Keratinocyte (primary cell): ENCODE data around the gene RASSF6. TPM values are rescaled to one million over a fixed set of nuclear protein-coding genes. Genes with fewer than 3 reads are reported as not detected.

Experiments used
- DNase-seq: peaks from one replicate; pipeline ENCODE4 v3.0.0-alpha.2; 2011; ENCODE audit warnings: low read depth, missing footprints, low spot score
- FAIRE-seq: peaks from 2 replicates; lab custom pipeline; 2011; peaks lifted over from hg19 to GRCh38; lab: Jason Lieb, UNC
- H2AFZ ChIP-seq: 2 replicates; pipeline ENCODE4 v1.6.0; 2012; ENCODE audit warnings: low read length, control low read depth, inconsistent platforms; ENCODE audit not compliant: control insufficient read depth
- H3K27ac ChIP-seq: 2 replicates; pipeline ENCODE4 v1.5.1; 2011; ENCODE audit warnings: low read length; ENCODE audit not compliant: control insufficient read depth, insufficient read depth
- H3K27me3 ChIP-seq: 3 replicates; pipeline ENCODE4 v1.6.0; 2011; ENCODE audit warnings: low read length; ENCODE audit not compliant: control insufficient read depth, insufficient read depth; ENCODE audit errors: extremely low read depth
- H3K36me3 ChIP-seq, 2 experiments: 2 replicates in 1 of 2; 3 replicates in 1 of 2; pipeline ENCODE4 v1.5.1; 2011; ENCODE audit warnings: low read length in 2 of 2, mild to moderate bottlenecking in 1 of 2; ENCODE audit not compliant: control insufficient read depth in 2 of 2, insufficient read depth in 2 of 2; ENCODE audit errors: extremely low read depth in 1 of 2
- H3K4me1 ChIP-seq: 3 replicates; pipeline ENCODE4 v1.5.1; 2011; ENCODE audit warnings: low read length; ENCODE audit not compliant: control insufficient read depth, insufficient read depth; ENCODE audit errors: extremely low read depth
- H3K4me2 ChIP-seq: 3 replicates; pipeline ENCODE4 v1.6.0; 2011; ENCODE audit warnings: low read depth, low read length; ENCODE audit not compliant: control insufficient read depth, insufficient read depth; ENCODE audit errors: extremely low read depth
- H3K4me3 ChIP-seq, 3 experiments: fragments of 200-600 bp in 1 of 3; sonication (generic) in 1 of 3; 2 replicates in 2 of 3; 3 replicates in 1 of 3; pipeline ENCODE4 v1.5.1; 2011 to 2016; ENCODE audit warnings: low read length in 3 of 3, mild to moderate bottlenecking in 3 of 3, control low read depth in 2 of 3, inconsistent platforms in 1 of 3, low read depth in 1 of 3, mixed read lengths in 1 of 3, mixed run types in 1 of 3, moderate library complexity in 1 of 3; ENCODE audit not compliant: control insufficient read depth in 2 of 3, insufficient read depth in 2 of 3; ENCODE audit errors: extremely low read depth in 1 of 3
- H3K79me2 ChIP-seq: 2 replicates; pipeline ENCODE4 v1.6.0; 2012; ENCODE audit warnings: low read length; ENCODE audit not compliant: control insufficient read depth, insufficient read depth
- H3K9ac ChIP-seq: 3 replicates; pipeline ENCODE4 v1.6.0; 2011; ENCODE audit warnings: low read length; ENCODE audit not compliant: control insufficient read depth, insufficient read depth; ENCODE audit errors: extremely low read depth
- H3K9me1 ChIP-seq: 3 replicates; pipeline ENCODE4 v1.6.0; 2011; ENCODE audit warnings: low read length; ENCODE audit not compliant: control insufficient read depth, insufficient read depth; ENCODE audit errors: extremely low read depth
- H3K9me3 ChIP-seq: 2 replicates; pipeline ENCODE4 v1.5.1; 2012; ENCODE audit warnings: low read depth, low read length; ENCODE audit not compliant: control insufficient read depth
- H4K20me1 ChIP-seq: 3 replicates; pipeline ENCODE4 v1.6.0; 2011; ENCODE audit warnings: low read length; ENCODE audit not compliant: control insufficient read depth, insufficient read depth; ENCODE audit errors: extremely low read depth
- EZH2 ChIP-seq: IDR thresholded peaks from one replicate; pipeline ENCODE4 v1.6.1; 2012; ENCODE audit warnings: inconsistent platforms, mild to moderate bottlenecking, low read length, moderate library complexity
- dilution Hi-C: fragments of 300-500 bp; cut with MboI; formaldehyde crosslinking; loops from one replicate; pipeline ENCODE4 v1.7.0; 2020; ENCODE audit warnings: low sequenced_read_pairs; ENCODE audit not compliant: extremely low pct_ligation_motif_present
- polyA plus RNA-seq, 5 experiments: library from polyadenylated mRNA; depleted of rRNA in 3 of 5; stranded (reverse) in 3 of 5; stranded (forward) in 1 of 5; unstranded in 1 of 5; fragments of >200 nt; gene quantifications; 1 replicate in 1 of 5; 2 replicates in 3 of 5; 3 replicates in 1 of 5; pipeline versions ENCODE4 v1.2.1 to v1.2.3, GENCODE V29; 2011 to 2012; ENCODE audit warnings: missing spikeins in 2 of 5, low read depth in 1 of 5, low replicate concordance in 1 of 5
- TF ChIP-seq, protein P1 (sequence below), 3 experiments: IDR thresholded peaks in 1 of 3; conservative IDR thresholded peaks in 1 of 3; optimal IDR thresholded peaks in 1 of 3; 2 replicates in 2 of 3; 3 replicates in 1 of 3; pipeline versions ENCODE3 to v1.5.1; 2011; ENCODE audit warnings: low read length in 3 of 3, mild to moderate bottlenecking in 3 of 3, moderate library complexity in 2 of 3, control low read depth in 1 of 3, inconsistent platforms in 1 of 3; ENCODE audit not compliant: insufficient read depth in 2 of 3; ENCODE audit errors: extremely low read depth in 1 of 3

RASSF6 gene
- polyA plus RNA-seq, 1 donor (not counting 4 experiments of a cell fraction or from before 2014, with no cell fraction given) = 4.4 TPM

DNA sequence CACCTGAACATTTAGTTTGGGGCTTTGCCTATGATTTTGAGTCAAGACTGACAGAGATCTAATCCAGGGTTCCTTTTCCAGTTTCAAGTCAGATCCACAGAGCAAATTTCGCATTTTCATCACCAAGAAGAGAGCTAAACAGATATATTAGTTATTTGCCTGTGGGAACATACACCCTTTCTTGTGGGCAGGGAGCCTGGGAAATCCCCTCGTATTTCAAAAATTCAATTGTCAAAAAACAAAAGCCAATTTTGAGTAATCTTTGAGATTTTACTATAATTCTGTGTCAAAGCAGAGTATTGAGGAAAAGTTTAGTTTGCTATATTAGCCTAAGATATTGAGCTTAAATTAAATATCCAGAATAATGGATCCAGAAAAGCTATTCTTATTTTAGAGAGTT, 82.1 kb downstream of the RASSF6 start:
- H3K27me3 ChIP-seq = no peaks in the 10 kb centered on the region
- DNase-seq (no peak), FAIRE-seq (no peak)
- no peak overlapping the region for H2AFZ ChIP-seq
- TF ChIP-seq, protein P1, sequence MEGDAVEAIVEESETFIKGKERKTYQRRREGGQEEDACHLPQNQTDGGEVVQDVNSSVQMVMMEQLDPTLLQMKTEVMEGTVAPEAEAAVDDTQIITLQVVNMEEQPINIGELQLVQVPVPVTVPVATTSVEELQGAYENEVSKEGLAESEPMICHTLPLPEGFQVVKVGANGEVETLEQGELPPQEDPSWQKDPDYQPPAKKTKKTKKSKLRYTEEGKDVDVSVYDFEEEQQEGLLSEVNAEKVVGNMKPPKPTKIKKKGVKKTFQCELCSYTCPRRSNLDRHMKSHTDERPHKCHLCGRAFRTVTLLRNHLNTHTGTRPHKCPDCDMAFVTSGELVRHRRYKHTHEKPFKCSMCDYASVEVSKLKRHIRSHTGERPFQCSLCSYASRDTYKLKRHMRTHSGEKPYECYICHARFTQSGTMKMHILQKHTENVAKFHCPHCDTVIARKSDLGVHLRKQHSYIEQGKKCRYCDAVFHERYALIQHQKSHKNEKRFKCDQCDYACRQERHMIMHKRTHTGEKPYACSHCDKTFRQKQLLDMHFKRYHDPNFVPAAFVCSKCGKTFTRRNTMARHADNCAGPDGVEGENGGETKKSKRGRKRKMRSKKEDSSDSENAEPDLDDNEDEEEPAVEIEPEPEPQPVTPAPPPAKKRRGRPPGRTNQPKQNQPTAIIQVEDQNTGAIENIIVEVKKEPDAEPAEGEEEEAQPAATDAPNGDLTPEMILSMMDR (optimal IDR thresholded peaks at IDR 0.05 in 1 of 3, IDR thresholded peaks at IDR 0.05 in 1 of 3, conservative IDR thresholded peaks at IDR 0.05 in 1 of 3; ENCODE audit: extremely low read depth in 1 of 3, insufficient read depth in 2 of 3, low read length in 3 of 3) = no peak
- no peak for TF ChIP-seq EZH2
- H3K79me2 ChIP-seq = no peaks in the 10 kb centered on the region
- no peaks in the 10 kb centered on the region for H4K20me1 ChIP-seq
- dilution Hi-C loops = no loop called here
- no peaks in the 10 kb centered on the region for H3K36me3 ChIP-seq
- no peaks in the 10 kb centered on the region for H3K9me1 ChIP-seq
- no peak overlapping the region for H3K4me2 ChIP-seq
- no peaks in the 10 kb centered on the region for H3K4me1 ChIP-seq
- no peaks in the 10 kb centered on the region for H3K9me3 ChIP-seq
- H3K9ac ChIP-seq = no peak overlapping the region
- no peak overlapping the region for H3K4me3 ChIP-seq
- H3K27ac ChIP-seq = no peak overlapping the region

DNA sequence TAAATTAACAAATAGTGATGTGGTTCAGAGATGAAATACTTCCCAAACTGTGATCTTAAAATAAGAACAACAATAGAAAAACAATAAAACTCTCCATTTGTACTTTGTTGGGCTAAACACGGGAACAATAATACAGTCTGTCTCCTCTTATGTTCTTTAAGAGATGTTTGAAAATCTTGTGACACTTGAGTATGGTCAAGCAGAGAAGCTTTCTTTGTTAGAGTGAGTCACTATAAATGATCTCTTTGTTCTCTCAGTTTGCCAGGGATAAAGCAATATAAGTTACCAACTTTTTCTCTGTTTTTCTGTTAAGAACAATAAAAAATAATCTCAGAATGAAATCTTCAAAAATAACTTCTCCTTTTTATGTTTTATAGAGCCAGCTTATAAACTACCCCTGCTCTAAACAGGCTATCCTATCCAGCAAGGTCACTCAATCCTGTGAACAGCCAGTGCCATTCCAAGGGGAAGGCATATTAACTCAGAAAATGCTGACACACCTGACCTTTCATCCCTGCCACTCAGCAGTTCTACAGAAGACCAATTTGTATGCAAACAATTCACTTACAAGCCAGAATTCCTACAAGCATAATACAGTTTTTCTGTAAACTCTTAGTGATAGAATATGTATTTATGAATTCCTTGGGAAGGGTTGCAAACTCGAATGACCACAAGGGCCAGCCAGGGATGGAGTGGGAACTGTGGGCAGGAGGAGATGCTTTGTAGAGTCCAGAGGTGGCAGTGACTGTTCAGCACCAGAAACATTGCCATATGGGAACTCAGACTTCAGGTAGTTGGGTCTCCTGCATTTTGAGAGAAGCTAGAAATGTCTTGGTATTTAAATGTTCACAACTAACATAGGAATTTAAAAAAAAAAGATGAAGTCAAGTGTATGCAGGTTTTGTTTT, 86.5 kb downstream of the RASSF6 start:
- no peak for TF ChIP-seq EZH2
- TF ChIP-seq, protein P1 (optimal IDR thresholded peaks at IDR 0.05 in 1 of 3, IDR thresholded peaks at IDR 0.05 in 1 of 3, conservative IDR thresholded peaks at IDR 0.05 in 1 of 3; ENCODE audit: extremely low read depth in 1 of 3, insufficient read depth in 2 of 3, low read length in 3 of 3) = no peak
- Histone ChIP-seq H3K9me3 (no peaks in the 10 kb centered on the region), H3K9me1 (no peaks in the 10 kb centered on the region), H3K36me3 (no peaks in the 10 kb centered on the region), H3K4me2 (no peak overlapping the region), H4K20me1 (no peaks in the 10 kb centered on the region), H3K79me2 (no peaks in the 10 kb centered on the region), H3K4me3 (no peak overlapping the region), H3K4me1 (no peaks in the 10 kb centered on the region), H3K9ac (no peak overlapping the region), H2AFZ (no peak overlapping the region), H3K27me3 (no peaks in the 10 kb centered on the region), H3K27ac (no peak overlapping the region)
- DNase-seq = no peak
- no peak for FAIRE-seq
- dilution Hi-C loops = no loop called here
